H9 (cell line): ENCODE data around the gene EFCAB5. TPM values are rescaled to one million over a fixed set of nuclear protein-coding genes. Genes with fewer than 3 reads are reported as not detected.

Source experiments
- DNase-seq: peaks from one replicate; pipeline ENCODE4 v3.0.0-alpha.2; 2017
- H2AFZ ChIP-seq: one replicate; pipeline ENCODE4 v1.6.1; 2013; ENCODE audit warnings: mild to moderate bottlenecking, low read length, control low read depth, moderate library complexity
- H2AK5ac ChIP-seq: 2 replicates; pipeline ENCODE4 v1.6.1; 2013; ENCODE audit warnings: low read length, control low read depth, mixed read lengths; ENCODE audit not compliant: insufficient read length
- H2BK120ac ChIP-seq: one replicate; pipeline ENCODE4 v1.6.1; 2013; ENCODE audit warnings: low read depth, mild to moderate bottlenecking, low read length, control low read depth, inconsistent platforms; ENCODE audit not compliant: poor library complexity, severe bottlenecking
- H2BK12ac ChIP-seq: 2 replicates; pipeline ENCODE4 v1.6.1; 2013; ENCODE audit warnings: low read length, control low read depth, mixed read lengths, low read depth; ENCODE audit not compliant: insufficient read length
- H2BK15ac ChIP-seq: 2 replicates; pipeline ENCODE4 v1.6.1; 2013; ENCODE audit warnings: low read depth, low read length, control low read depth
- H2BK20ac ChIP-seq: one replicate; pipeline ENCODE4 v1.6.1; 2013; ENCODE audit warnings: low read depth, mild to moderate bottlenecking, low read length, control low read depth, inconsistent platforms; ENCODE audit not compliant: poor library complexity, severe bottlenecking
- H2BK5ac ChIP-seq: 2 replicates; pipeline ENCODE4 v1.6.1; 2013; ENCODE audit warnings: low read length, control low read depth, mixed read lengths; ENCODE audit not compliant: insufficient read length
- H3K14ac ChIP-seq: 2 replicates; pipeline ENCODE4 v1.6.1; 2013; ENCODE audit warnings: low read length, control low read depth; ENCODE audit not compliant: insufficient read depth
- H3K18ac ChIP-seq: 2 replicates; pipeline ENCODE4 v1.6.1; 2013; ENCODE audit warnings: low read depth, mild to moderate bottlenecking, mixed read lengths, low read length, control low read depth; ENCODE audit not compliant: insufficient read length
- H3K23ac ChIP-seq: 2 replicates; pipeline ENCODE4 v1.6.1; 2013; ENCODE audit warnings: low read length, control low read depth, mixed read lengths, low read depth; ENCODE audit not compliant: insufficient read length
- H3K23me2 ChIP-seq: 2 replicates; pipeline ENCODE4 v1.6.1; 2013; ENCODE audit warnings: low read depth, mild to moderate bottlenecking, mixed read lengths, low read length, control low read depth; ENCODE audit not compliant: insufficient read length, poor library complexity, severe bottlenecking
- H3K27ac ChIP-seq: 2 replicates; pipeline ENCODE4 v1.5.1; 2013; ENCODE audit warnings: low read length, control low read depth, mixed read lengths, low read depth; ENCODE audit not compliant: insufficient read length
- H3K27me3 ChIP-seq: 2 replicates; pipeline ENCODE4 v1.6.1; 2013; ENCODE audit warnings: low read length, control low read depth, inconsistent platforms; ENCODE audit not compliant: insufficient read depth
- H3K4ac ChIP-seq: 2 replicates; pipeline ENCODE4 v1.6.1; 2013; ENCODE audit warnings: low read depth, mild to moderate bottlenecking, control low read depth, inconsistent platforms, low read length, moderate library complexity
- H3K4me1 ChIP-seq: 2 replicates; pipeline ENCODE4 v1.6.1; 2013; ENCODE audit warnings: low read length, control low read depth, inconsistent platforms; ENCODE audit not compliant: insufficient read depth
- H3K4me2 ChIP-seq: 2 replicates; pipeline ENCODE4 v1.6.1; 2013; ENCODE audit warnings: low read length, control low read depth, mixed read lengths; ENCODE audit not compliant: insufficient read length, insufficient read depth
- H3K56ac ChIP-seq: 2 replicates; pipeline ENCODE4 v1.6.1; 2013; ENCODE audit warnings: low read depth, mild to moderate bottlenecking, mixed read lengths, low read length, control low read depth; ENCODE audit not compliant: insufficient read length
- H3K79me1 ChIP-seq: 2 replicates; pipeline ENCODE4 v1.6.1; 2013; ENCODE audit warnings: low read depth, mild to moderate bottlenecking, moderate library complexity, low read length, control low read depth, inconsistent platforms; ENCODE audit not compliant: insufficient read depth, poor library complexity, severe bottlenecking
- H3K79me2 ChIP-seq: 2 replicates; pipeline ENCODE4 v1.6.1; 2013; ENCODE audit warnings: low read length, control low read depth, inconsistent platforms; ENCODE audit not compliant: insufficient read depth
- H3K9ac ChIP-seq: 2 replicates; pipeline ENCODE4 v1.6.1; 2013; ENCODE audit warnings: low read length, control low read depth, mixed read lengths; ENCODE audit not compliant: insufficient read length; ENCODE audit errors: extremely low read depth
- H3K9me3 ChIP-seq: one replicate; pipeline ENCODE4 v1.6.1; 2013; ENCODE audit warnings: low read depth, low read length, inconsistent platforms; ENCODE audit not compliant: control insufficient read depth
- H3T11ph ChIP-seq: one replicate; pipeline ENCODE4 v1.6.1; 2013; ENCODE audit warnings: mild to moderate bottlenecking, low read length, control low read depth, inconsistent platforms
- H4K20me1 ChIP-seq: one replicate; pipeline ENCODE4 v1.6.1; 2013; ENCODE audit not compliant: control insufficient read depth, insufficient read length, insufficient read depth
- H4K5ac ChIP-seq: 2 replicates; pipeline ENCODE4 v1.6.1; 2013; ENCODE audit warnings: low read depth, mild to moderate bottlenecking, mixed read lengths, low read length, control low read depth; ENCODE audit not compliant: insufficient read length
- H4K8ac ChIP-seq: replicated peaks from 2 replicates; pipeline ENCODE4 v1.6.1; 2013; ENCODE audit warnings: low read length, control low read depth, mixed read lengths, low read depth; ENCODE audit not compliant: insufficient read length
- H4K91ac ChIP-seq: 2 replicates; pipeline ENCODE4 v1.6.1; 2013; ENCODE audit warnings: low read depth, mild to moderate bottlenecking, moderate library complexity, mixed read lengths, low read length, control low read depth; ENCODE audit not compliant: insufficient read length
- H3K27ac Mint-ChIP-seq, 3 experiments: 2 replicates in 2 of 3; 3 replicates in 1 of 3; pipeline ENCODE4 v1.8.0; 2020 to 2021; ENCODE audit warnings: mixed read lengths in 3 of 3, mild to moderate bottlenecking in 1 of 3, moderate library complexity in 1 of 3
- H3K27me3 Mint-ChIP-seq: 2 replicates; pipeline ENCODE4 v1.8.0; 2021; ENCODE audit warnings: low read depth, mild to moderate bottlenecking, moderate library complexity, mixed read lengths
- H3K36me3 Mint-ChIP-seq, 3 experiments: 2 replicates in 2 of 3; 3 replicates in 1 of 3; pipeline ENCODE4 v1.8.0; 2020 to 2021; ENCODE audit warnings: low read depth in 3 of 3, mixed read lengths in 3 of 3; ENCODE audit not compliant: insufficient read depth in 1 of 3
- H3K4me1 Mint-ChIP-seq, 2 experiments: 2 replicates each; pipeline ENCODE4 v1.8.0; 2020; ENCODE audit warnings: mixed read lengths in 2 of 2
- H3K4me3 Mint-ChIP-seq, 2 experiments: 2 replicates in 1 of 2; 3 replicates in 1 of 2; pipeline ENCODE4 v1.8.0; 2020 to 2021; ENCODE audit warnings: mild to moderate bottlenecking in 2 of 2, mixed read lengths in 2 of 2, moderate library complexity in 1 of 2
- H3K9me3 Mint-ChIP-seq, 2 experiments: 2 replicates in 1 of 2; 3 replicates in 1 of 2; pipeline ENCODE4 v1.8.0; 2020; ENCODE audit warnings: mild to moderate bottlenecking in 2 of 2, mixed read lengths in 2 of 2, moderate library complexity in 1 of 2
- WGBS: extraction: QIAGEN DNeasy Blood & Tissue Kit; methylation state at CpG from one replicate; pipeline ENCODE4 v1.1.7; 2013; ENCODE audit warnings: missing lambda C conversion rate, low lambda C conversion rate, mixed read lengths; ENCODE audit not compliant: insufficient read length; ENCODE audit errors: extremely low coverage; 5-methylcytosine and 5-hydroxymethylcytosine counted together
- total RNA-seq: library from RNA; stranded (reverse); gene quantifications from 2 replicates; pipeline ENCODE4 v1.2.1, GENCODE V29; 2021
- TF ChIP-seq, protein P1 (sequence below): fragments of 200-600 bp; sonication (generic); conservative IDR thresholded peaks from 3 replicates; pipeline ENCODE4 v1.8.0; 2021; ENCODE audit warnings: antibody characterized with exemption, mild to moderate bottlenecking

Gene EFCAB5
- total RNA-seq, 1 experiment from 2014 or later, result not detected

GRCh38 chr17:30104575-30105339, 163.3 kb downstream of the EFCAB5 start:
- no peak overlapping the region for H2BK12ac ChIP-seq
- H2BK20ac ChIP-seq, result no peak overlapping the region
- Mint-ChIP-seq H3K27me3 (no peaks in the 10 kb centered on the region; the same call in 1 of the 2 replicates), H3K36me3 (no peaks in the 10 kb centered on the region), H3K4me3 (peak overlapping the region; percentile 72 to 83), H3K9me3 (no peaks in the 10 kb centered on the region), H3K4me1 (peaks cover 4 to 5% of the 10 kb centered on the region in 2 experiments; a peak in 3 of 4 replicates), H3K27ac (peak overlapping the region; percentile 65 to 91 (median 78); a peak in 6 of 7 replicates)
- H3K18ac ChIP-seq, result peak overlapping the region; percentile 40
- H4K20me1 ChIP-seq, result no peaks in the 10 kb centered on the region
- WGBS, result no CpG with 5 or more reads among the region's 29 CpGs
- TF ChIP-seq, protein P1, sequence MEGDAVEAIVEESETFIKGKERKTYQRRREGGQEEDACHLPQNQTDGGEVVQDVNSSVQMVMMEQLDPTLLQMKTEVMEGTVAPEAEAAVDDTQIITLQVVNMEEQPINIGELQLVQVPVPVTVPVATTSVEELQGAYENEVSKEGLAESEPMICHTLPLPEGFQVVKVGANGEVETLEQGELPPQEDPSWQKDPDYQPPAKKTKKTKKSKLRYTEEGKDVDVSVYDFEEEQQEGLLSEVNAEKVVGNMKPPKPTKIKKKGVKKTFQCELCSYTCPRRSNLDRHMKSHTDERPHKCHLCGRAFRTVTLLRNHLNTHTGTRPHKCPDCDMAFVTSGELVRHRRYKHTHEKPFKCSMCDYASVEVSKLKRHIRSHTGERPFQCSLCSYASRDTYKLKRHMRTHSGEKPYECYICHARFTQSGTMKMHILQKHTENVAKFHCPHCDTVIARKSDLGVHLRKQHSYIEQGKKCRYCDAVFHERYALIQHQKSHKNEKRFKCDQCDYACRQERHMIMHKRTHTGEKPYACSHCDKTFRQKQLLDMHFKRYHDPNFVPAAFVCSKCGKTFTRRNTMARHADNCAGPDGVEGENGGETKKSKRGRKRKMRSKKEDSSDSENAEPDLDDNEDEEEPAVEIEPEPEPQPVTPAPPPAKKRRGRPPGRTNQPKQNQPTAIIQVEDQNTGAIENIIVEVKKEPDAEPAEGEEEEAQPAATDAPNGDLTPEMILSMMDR, result peak; percentile 94
- H4K91ac ChIP-seq, result no peak overlapping the region
- H3K14ac ChIP-seq, result peak overlapping the region; percentile 46; the same call in 1 of the 2 replicates
- no peaks in the 10 kb centered on the region for H3K4me1 ChIP-seq
- H2BK15ac ChIP-seq, result no peak overlapping the region
- no peak overlapping the region for H3K23ac ChIP-seq
- H3K9ac ChIP-seq, result peak overlapping the region; percentile 58
- H4K5ac ChIP-seq, result no peak overlapping the region
- peak overlapping the region; percentile 59 for H3K4me2 ChIP-seq
- no peaks in the 10 kb centered on the region for H3K23me2 ChIP-seq
- DNase-seq, result peak; percentile 88
- H2BK5ac ChIP-seq, result no peak overlapping the region
- H3K9me3 ChIP-seq, result no peaks in the 10 kb centered on the region
- H3K27ac ChIP-seq, result no peak overlapping the region
- H3K27me3 ChIP-seq, result no peaks in the 10 kb centered on the region
- H2BK120ac ChIP-seq, result no peak overlapping the region
- H3K79me1 ChIP-seq, result no peaks in the 10 kb centered on the region
- no peak overlapping the region for H4K8ac ChIP-seq
- no peak overlapping the region for H3K56ac ChIP-seq
- no peaks in the 10 kb centered on the region for H3K79me2 ChIP-seq
- peak overlapping the region; percentile 96 for H2AFZ ChIP-seq
- no peak overlapping the region for H3K4ac ChIP-seq
- no peak overlapping the region for H2AK5ac ChIP-seq
- H3T11ph ChIP-seq, result no peak overlapping the region
